Right kidney (tissue), 1 donor: ENCODE measurements around the gene KRTAP5-6.
"Not testable (repeated sequence)": the region's sequence is repeated elsewhere in the genome, so short reads cannot be mapped to it uniquely, and the experiment has no call there.

Source experiments
- DNase-seq: peaks from one replicate; pipeline ENCODE4 v3.0.0-alpha.2; 2016

The KRTAP5-6 gene

GRCh38 chr11:1661454-1662269 lies 35.3 kb upstream of the KRTAP5-6 start:
- not testable (repeated sequence) for DNase-seq

DNA sequence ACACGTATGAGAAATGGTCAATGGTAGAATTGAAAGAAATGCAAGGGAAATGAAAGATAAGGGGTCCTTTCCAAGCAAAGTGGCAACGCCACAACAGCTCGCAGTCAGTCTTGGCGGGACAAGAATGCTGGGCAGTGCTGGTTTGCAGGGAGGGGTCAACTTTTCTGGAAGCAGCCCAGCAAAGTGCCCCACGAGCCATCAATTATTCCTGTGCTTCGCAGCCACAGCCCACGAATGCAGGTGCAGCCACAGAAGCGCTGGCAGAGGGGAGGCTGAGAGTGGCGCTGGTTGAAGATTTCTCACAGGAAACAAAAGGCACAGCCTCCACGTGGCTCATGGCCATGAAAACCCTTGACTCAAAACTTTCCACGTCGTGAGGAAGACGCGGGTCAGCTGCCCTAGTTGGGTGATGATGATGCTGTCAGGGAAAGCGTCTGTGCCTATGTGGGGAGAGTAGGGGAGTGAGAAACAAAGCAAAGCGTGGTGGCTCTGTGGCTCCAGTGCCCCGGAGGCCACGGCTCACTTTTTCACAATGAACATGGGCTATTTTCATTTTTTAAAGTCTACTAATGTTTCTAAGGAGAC lies 34.2 kb upstream of the KRTAP5-6 start:
- not testable (repeated sequence) for DNase-seq

DNA sequence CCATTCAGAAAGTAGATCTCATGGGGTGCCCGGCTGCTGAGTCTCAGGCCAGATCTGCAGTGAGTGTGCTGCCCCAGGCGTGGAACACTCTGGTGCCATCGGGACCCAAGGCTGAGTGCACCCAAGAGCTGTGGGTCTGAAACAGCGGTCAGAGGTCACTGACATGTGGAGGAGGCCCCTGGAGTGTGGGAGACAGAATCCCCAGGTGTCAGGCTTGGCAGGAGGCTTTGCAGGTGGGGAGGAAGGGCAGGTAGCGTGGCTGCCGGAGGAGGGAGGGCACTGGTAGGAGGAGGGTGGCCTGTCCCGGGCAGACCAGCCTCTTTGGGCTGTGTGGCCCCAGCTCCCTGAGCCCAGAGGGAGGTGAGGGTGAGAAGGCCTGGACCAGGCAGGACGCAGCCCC lies 31.7 kb upstream of the KRTAP5-6 start:
- DNase-seq, result no peak

GRCh38 chr11:1667121-1667850 lies 29.7 kb upstream of the KRTAP5-6 start:
- DNase-seq, result no peak

- peak; percentile 55 for DNase-seq
These were observed 29.1 kb upstream of the KRTAP5-6 start for GRCh38 chr11:1667906-1668305.

DNA sequence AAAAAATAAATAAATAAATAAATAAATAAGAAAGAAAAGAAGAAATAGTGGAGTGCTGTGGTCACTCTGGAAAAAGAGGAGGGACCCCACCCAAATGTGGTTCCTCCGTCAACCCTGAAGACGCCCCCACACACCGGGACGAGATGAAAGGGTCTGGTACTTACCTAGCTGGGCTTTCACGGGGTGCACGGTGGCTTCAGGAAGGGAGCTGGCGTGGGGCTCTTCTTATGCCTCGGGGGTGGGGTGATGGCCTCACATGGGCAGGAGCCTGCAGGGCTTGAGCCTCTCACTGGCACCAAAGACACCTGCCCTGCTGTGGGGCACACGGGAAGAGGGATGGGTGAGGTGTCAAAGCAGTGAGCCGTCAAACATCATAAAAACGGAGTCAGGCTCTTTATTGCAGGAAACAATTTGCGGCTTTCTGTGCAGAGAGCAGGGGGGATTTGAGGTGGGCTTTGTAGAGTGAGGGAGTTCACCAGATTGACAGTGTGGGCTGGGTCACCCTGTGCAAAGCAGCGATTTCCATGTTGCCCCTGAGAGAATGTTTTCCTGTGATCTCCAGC lies 28.0 kb upstream of the KRTAP5-6 start:
- DNase-seq, result no peak

- DNase-seq, result no peak
These were observed 27.3 kb upstream of the KRTAP5-6 start for GRCh38 chr11:1669546-1670218.

DNA sequence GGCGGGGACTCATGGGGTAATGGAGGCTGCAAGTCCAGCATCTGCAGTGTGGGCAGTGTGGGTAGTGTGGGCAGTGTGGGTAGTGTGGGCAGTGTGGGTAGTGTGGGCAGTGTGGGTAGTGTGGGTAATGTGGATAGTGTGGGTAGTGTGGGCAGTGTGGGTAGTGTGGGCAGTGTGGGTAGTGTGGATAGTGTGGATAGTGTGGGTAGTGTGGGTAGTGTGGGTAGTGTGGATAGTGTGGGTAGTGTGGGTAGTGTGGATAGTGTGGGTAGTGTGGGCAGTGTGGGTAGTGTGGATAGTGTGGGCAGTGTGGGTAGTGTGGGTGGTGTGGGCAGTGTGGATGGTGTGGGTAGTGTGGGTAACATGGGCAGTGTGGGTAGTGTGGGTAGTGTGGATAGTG lies 26.5 kb upstream of the KRTAP5-6 start:
- DNase-seq, result not testable (repeated sequence)

DNA sequence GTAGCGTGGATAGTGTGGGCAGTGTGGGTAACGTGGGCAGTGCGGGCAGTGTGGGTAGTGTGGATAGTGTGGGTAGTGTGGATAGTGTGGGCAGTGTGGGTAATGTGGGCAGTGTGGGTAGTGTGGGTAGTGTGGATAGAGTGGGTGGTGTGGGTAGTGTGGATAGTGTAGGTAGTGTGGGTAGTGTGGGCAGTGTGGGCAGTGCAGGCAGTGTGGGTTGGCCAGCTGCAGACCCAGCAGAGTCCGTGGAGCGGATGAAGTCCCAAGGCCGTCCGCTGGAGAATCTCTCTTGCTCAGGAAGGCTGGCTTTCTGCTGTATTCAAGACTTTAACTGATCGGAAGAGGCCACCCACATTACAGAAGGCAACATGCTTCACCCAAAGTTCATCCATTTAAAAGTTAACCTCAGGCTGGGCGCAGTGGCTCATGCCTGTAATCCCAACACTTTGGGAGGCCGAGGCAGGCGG lies 26.1 kb upstream of the KRTAP5-6 start:
- DNase-seq, result no peak

DNA sequence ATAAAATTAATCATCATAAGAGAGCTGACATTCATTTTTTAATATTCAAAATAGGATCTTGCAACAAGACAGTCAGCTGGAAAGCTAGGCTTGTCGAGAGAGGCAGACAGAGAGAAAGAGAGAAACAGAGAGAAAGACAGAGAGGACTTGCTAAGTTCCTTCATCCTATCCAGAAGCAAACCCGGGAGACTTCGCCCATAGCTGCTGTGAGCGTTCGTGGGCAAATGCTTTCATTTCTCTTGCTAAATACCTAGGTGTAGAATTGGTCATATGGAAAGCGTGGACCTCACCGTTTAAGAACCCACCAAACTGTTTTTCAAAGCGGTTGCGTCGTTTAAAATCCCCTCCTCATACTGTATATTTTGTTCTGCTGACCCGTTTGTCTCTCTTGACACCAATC lies 25.3 kb upstream of the KRTAP5-6 start:
- no peak for DNase-seq

DNA sequence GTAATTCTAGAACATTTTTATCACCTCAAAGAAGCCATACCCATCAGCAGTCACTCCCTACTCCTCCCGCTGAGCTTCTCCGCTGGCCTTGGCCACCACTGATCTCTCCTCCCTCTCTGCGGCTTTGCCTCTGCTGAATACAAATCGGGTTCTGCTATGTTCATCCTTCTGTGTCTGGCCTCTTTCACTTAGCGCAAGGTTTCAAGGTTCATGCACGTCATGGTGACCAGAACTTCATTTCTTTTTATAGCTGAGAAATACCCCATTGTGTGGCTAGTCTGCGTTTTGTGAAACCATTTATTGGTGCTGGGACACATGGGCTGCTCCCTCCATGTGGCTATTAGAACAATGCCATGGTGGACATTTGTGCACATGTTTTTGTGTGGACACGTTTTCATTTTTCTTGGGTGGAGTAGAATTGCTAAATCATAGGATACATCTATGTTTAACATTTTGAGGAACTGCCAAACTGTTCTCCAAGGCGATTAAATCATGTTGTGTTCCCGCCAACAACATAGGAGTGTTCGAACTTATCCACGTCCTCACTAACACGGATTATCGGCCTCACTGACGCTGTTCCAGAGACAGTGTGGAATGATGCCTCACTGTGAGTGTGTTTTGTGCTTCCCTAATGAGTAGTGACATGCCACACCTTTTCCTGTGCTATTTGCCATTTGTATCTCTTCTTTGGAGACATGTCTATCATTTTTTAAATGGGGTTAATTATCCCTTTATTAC lies 24.2 kb upstream of the KRTAP5-6 start:
- peak; percentile 0 for DNase-seq

GRCh38 chr11:1673446-1674172 lies 23.4 kb upstream of the KRTAP5-6 start:
- DNase-seq, result no peak

GRCh38 chr11:1674173-1675131 lies 22.5 kb upstream of the KRTAP5-6 start:
- DNase-seq, result no peak

GRCh38 chr11:1675536-1676228 lies 21.3 kb upstream of the KRTAP5-6 start:
- DNase-seq, result no peak

- DNase-seq, result no peak
These were observed 20.7 kb upstream of the KRTAP5-6 start for GRCh38 chr11:1676229-1676740.

GRCh38 chr11:1679881-1680280 lies 17.1 kb upstream of the KRTAP5-6 start:
- no peak for DNase-seq

- no peak for DNase-seq
These were observed 14.6 kb upstream of the KRTAP5-6 start for GRCh38 chr11:1682225-1682905.

DNA sequence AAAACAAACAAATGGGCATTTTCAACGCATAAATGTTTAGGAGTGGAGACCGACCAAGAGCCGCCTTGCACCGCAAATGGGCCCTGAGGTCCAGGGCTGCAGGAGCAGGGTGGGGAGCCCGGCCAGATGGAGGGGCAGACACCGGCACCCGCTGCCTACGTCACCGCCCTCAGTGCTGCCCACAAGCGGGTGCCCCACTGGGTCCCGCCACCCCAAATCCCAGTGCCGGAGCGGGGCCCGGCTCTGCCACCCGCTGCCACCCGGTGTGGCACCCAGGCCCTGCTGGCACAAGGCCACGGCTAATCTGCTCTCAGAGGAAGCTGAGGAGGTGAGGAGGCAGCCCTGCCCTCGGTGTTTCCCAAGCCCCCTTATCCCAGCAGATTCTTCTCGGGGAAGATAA lies 13.8 kb upstream of the KRTAP5-6 start:
- not testable (repeated sequence) for DNase-seq
